ENCODE results near the gene RYR1. TPM values are rescaled to one million over a fixed set of nuclear protein-coding genes. Genes with fewer than 3 reads are reported as not detected.

Gene RYR1
- total RNA-seq, 1 experiment from 2014 or later, result 34.2 TPM

DNA sequence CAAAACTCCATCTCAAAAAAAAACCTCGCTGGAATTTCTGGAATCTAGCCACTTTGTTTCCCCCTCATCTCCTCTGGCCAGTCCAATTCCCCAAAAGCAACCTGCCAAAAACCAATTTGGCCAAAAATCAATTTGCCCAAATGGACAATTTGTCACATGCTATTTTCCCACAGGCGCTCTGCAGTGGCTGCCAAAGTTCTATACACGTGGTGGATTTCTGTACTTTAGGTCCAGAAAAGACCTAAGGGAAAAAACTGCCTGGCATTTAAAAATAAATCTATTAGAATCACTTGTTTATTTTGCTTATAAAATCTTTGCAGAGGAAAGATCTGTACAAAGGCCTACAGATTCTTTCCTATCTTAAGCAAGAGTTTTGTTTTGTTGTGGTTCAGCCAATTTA is 104.9 kb downstream of the RYR1 start:
- H3K4me3 ChIP-seq (ENCODE audit: low read depth in 2 of 2, low read length in 2 of 2), result no peak overlapping the region
- intact Hi-C loops (cut with micrococcal nuclease; ENCODE audit: unreplicated experiment), result no loop called here
- BruUV-seq (replicated peaks), result no TSS peak
- POLR2A ChIA-PET, result interaction anchor here (0.7 kb wide), 1 partner anchor 16 kb away, joined by 7 read pairs; no protein-coding TSS in a partner anchor
- in situ Hi-C loops (cut with HindIII; ENCODE audit: low pct_unique_long_range_greater_than_20kb, low sequenced_read_pairs), result no loop called here
- no peak for ATAC-seq
- H3K4me1 ChIP-seq (ENCODE audit: control insufficient read depth, insufficient read depth, low read length), result no peaks in the 10 kb centered on the region
- no peak overlapping the region for H3K27ac ChIP-seq (ENCODE audit: low read length)
- CTCF ChIA-PET, result interaction anchor here (0.6 to 1.2 kb wide), 3 partner anchors 52 to 385 kb away, joined by 4 to 6 read pairs (median 5); no protein-coding TSS in a partner anchor
- no peaks in the 10 kb centered on the region for H3K36me3 ChIP-seq (ENCODE audit: control insufficient read depth, insufficient read depth, low read length)
- peaks cover 11% of the 10 kb centered on the region for H3K27me3 ChIP-seq (ENCODE audit: control insufficient read depth, insufficient read depth, low read length)
- DNase-seq (ENCODE audit: low read depth, low spot score), result no peak
- TF ChIP-seq, protein P1, sequence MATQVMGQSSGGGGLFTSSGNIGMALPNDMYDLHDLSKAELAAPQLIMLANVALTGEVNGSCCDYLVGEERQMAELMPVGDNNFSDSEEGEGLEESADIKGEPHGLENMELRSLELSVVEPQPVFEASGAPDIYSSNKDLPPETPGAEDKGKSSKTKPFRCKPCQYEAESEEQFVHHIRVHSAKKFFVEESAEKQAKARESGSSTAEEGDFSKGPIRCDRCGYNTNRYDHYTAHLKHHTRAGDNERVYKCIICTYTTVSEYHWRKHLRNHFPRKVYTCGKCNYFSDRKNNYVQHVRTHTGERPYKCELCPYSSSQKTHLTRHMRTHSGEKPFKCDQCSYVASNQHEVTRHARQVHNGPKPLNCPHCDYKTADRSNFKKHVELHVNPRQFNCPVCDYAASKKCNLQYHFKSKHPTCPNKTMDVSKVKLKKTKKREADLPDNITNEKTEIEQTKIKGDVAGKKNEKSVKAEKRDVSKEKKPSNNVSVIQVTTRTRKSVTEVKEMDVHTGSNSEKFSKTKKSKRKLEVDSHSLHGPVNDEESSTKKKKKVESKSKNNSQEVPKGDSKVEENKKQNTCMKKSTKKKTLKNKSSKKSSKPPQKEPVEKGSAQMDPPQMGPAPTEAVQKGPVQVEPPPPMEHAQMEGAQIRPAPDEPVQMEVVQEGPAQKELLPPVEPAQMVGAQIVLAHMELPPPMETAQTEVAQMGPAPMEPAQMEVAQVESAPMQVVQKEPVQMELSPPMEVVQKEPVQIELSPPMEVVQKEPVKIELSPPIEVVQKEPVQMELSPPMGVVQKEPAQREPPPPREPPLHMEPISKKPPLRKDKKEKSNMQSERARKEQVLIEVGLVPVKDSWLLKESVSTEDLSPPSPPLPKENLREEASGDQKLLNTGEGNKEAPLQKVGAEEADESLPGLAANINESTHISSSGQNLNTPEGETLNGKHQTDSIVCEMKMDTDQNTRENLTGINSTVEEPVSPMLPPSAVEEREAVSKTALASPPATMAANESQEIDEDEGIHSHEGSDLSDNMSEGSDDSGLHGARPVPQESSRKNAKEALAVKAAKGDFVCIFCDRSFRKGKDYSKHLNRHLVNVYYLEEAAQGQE (IDR thresholded peaks at IDR 0.05; ENCODE audit: insufficient read depth in 1 of 2, low read depth in 2 of 2, low read length in 1 of 2), result no peak
- TF ChIP-seq, protein P2, sequence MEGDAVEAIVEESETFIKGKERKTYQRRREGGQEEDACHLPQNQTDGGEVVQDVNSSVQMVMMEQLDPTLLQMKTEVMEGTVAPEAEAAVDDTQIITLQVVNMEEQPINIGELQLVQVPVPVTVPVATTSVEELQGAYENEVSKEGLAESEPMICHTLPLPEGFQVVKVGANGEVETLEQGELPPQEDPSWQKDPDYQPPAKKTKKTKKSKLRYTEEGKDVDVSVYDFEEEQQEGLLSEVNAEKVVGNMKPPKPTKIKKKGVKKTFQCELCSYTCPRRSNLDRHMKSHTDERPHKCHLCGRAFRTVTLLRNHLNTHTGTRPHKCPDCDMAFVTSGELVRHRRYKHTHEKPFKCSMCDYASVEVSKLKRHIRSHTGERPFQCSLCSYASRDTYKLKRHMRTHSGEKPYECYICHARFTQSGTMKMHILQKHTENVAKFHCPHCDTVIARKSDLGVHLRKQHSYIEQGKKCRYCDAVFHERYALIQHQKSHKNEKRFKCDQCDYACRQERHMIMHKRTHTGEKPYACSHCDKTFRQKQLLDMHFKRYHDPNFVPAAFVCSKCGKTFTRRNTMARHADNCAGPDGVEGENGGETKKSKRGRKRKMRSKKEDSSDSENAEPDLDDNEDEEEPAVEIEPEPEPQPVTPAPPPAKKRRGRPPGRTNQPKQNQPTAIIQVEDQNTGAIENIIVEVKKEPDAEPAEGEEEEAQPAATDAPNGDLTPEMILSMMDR (IDR thresholded peaks at IDR 0.05), result no peak
- TF ChIP-seq POLR2AphosphoS5 (IDR thresholded peaks at IDR 0.05; ENCODE audit: low read depth, low read length) (no peak), SIN3A (IDR thresholded peaks at IDR 0.05; ENCODE audit: borderline replicate concordance, insufficient read depth, low read depth, low read length) (no peak), TCF7L2 (IDR thresholded peaks at IDR 0.05; ENCODE audit: low read depth, low read length) (no peak)
- peaks cover 10% of the 10 kb centered on the region; the same call in 1 of the 2 replicates for H3K9me3 ChIP-seq (ENCODE audit: control insufficient read depth, insufficient read depth, low read depth, low read length)

DNA sequence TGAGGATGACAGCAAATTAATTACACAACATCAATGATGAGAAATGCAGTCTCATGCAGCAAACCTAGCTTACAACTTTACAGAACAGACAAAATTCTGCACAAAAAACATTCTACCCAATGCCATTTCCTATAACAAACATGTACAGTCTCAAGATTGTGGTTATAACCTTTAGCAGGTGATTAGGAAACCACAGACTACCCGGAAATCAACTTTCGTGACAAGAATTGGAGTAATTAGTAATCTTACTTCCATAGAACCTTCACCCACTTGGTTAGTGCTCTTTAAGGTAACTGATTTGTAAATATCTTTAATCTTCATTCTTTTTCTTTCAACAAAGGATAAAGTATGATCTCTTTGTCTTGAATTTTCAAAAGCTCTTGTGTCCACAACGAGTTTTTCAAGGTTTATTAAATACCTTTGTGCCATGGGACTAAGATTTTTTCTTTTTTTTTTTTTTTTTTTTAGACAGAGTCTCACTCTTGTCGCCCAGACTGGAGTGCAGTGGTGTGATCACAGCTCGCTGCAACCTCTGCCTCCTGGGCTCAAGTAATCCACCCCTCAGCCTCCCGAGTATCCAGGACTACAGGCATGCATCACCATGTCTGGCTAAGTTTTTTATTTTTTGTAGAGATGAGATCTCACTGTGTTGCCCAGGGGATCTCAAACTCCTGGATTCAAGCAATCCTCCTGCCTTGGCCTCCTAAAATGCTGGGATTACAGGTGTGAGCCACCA is 105.5 kb downstream of the RYR1 start:
- Histone ChIP-seq H3K4me1 (ENCODE audit: control insufficient read depth, insufficient read depth, low read length) (peaks cover 5% of the 10 kb centered on the region), H3K4me3 (ENCODE audit: low read depth in 2 of 2, low read length in 2 of 2) (no peak overlapping the region), H3K27ac (ENCODE audit: low read length) (no peak overlapping the region), H3K9me3 (ENCODE audit: control insufficient read depth, insufficient read depth, low read depth, low read length) (peaks cover 10% of the 10 kb centered on the region; the same call in 1 of the 2 replicates), H3K27me3 (ENCODE audit: control insufficient read depth, insufficient read depth, low read length) (peaks cover 11% of the 10 kb centered on the region), H3K36me3 (ENCODE audit: control insufficient read depth, insufficient read depth, low read length) (no peaks in the 10 kb centered on the region)
- intact Hi-C loops (cut with micrococcal nuclease; ENCODE audit: unreplicated experiment), result no loop called here
- ChIA-PET POLR2A (interaction anchor here (0.5 to 0.7 kb wide), 2 partner anchors 16 to 1805 kb away, joined by 7 to 8 read pairs; no protein-coding TSS in a partner anchor), CTCF (interaction anchor here (0.5 to 1.2 kb wide), 5 partner anchors 51 to 385 kb away, joined by 4 to 6 read pairs (median 5); no protein-coding TSS in a partner anchor)
- no peak for DNase-seq (ENCODE audit: low read depth, low spot score)
- no peak for ATAC-seq
- in situ Hi-C loops (cut with HindIII; ENCODE audit: low pct_unique_long_range_greater_than_20kb, low sequenced_read_pairs), result no loop called here
- TF ChIP-seq, protein P1 (IDR thresholded peaks at IDR 0.05; ENCODE audit: insufficient read depth in 1 of 2, low read depth in 2 of 2, low read length in 1 of 2), result no peak
- TF ChIP-seq POLR2AphosphoS5 (IDR thresholded peaks at IDR 0.05; ENCODE audit: low read depth, low read length), result no peak
- TF ChIP-seq SIN3A (IDR thresholded peaks at IDR 0.05; ENCODE audit: borderline replicate concordance, insufficient read depth, low read depth, low read length), result no peak
- TF ChIP-seq TCF7L2 (IDR thresholded peaks at IDR 0.05; ENCODE audit: low read depth, low read length), result no peak
- BruUV-seq (replicated peaks), result no TSS peak
